ENCODE data around the gene PANK1.

Gene PANK1

DNA sequence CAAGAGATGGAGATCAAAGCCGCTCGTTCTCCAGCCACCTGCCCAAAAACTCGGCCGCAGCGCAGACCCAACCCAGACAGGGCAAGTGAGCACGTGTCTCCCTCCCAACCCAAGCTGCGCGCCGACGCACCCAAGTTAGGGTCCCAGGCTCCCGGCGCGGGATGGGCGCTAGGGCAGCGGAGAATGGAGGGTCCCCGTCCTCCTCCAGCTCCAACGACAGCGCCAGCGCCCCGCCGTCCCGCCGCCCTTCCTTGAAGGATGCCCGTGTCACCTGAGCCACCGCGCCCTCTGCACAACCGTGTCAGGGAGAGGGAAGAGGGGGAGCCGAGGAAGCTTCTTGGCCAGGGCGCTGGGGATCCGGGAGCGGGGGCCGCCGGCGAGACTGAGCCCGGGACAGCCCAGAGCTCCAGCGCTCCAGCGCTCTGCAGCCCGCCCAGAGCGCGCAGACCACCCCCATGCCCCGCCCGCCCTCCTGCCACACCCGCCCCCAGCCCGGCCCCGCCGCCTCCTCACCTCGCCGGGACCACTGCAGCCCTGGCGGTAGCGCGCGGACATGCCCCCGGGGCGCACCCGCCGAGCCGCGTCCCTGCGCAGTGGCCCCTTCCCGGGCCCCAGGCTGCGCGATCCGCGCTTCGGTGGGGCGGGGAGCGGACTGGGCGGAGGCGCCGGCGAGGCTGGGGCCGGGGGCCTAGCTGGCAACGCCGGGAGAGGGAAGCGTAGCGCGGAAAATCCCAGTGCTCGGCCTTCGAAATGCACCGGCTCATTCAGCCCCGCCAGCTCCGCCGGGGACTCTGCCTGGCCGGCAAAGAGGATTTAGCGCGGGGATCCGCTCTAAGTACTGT, 109.7 kb downstream of the PANK1 start, which contains the start of gene SLC16A12:
SLC16A12 (minus strand) TSS at position 424 of the 842 bp plus-strand sequence. CDS start 73,016 bp downstream, outside the sequence.
- FAIRE-seq, result no peak
- TF ChIP-seq POLR2A (IDR thresholded peaks at IDR 0.05; ENCODE audit: low read depth, low read length), result no peak
- DNase-seq (ENCODE audit: insufficient read length, low spot score), result no peak

DNA sequence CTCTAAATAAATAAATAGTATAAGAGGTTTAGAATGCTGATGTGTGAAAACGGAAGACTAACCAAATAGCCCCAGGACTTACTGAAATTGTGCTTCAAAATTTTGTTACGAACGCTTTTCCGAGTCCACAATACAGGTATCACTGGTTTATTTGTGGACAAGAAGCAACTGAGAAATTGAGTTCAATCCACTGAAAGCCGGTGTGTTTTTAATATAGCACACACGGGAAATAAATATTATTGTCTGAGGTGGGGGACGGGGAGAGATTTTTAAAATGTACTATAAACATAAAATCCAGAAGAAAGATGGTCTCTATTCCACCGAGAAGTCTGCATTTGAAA, 110.2 kb downstream of the PANK1 start:
- DNase-seq (ENCODE audit: insufficient read length, low spot score), result no peak
- TF ChIP-seq POLR2A (IDR thresholded peaks at IDR 0.05; ENCODE audit: low read depth, low read length), result no peak
- FAIRE-seq, result no peak
